Measurements from ENCODE around the gene EMP2.

EMP2 gene

DNA sequence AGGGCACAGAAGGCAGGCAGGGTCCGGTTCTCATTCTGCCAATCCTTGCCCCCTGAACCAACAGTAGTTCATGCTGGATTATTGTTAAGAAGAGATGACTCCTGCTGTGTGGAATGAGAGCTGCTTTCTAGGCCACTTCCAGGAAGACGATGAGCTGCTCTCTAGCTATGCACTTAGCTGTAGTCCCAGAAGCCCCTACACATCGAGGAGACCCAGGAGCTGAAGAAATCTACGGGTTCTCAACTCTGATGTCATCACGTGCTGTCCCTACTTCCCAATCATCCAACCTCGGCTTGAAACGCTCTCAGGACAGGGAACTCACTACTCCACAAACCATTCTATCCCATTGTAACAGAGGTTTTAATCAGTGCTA lies 29.0 kb upstream of the EMP2 start:
- no peak for DNase-seq

DNA sequence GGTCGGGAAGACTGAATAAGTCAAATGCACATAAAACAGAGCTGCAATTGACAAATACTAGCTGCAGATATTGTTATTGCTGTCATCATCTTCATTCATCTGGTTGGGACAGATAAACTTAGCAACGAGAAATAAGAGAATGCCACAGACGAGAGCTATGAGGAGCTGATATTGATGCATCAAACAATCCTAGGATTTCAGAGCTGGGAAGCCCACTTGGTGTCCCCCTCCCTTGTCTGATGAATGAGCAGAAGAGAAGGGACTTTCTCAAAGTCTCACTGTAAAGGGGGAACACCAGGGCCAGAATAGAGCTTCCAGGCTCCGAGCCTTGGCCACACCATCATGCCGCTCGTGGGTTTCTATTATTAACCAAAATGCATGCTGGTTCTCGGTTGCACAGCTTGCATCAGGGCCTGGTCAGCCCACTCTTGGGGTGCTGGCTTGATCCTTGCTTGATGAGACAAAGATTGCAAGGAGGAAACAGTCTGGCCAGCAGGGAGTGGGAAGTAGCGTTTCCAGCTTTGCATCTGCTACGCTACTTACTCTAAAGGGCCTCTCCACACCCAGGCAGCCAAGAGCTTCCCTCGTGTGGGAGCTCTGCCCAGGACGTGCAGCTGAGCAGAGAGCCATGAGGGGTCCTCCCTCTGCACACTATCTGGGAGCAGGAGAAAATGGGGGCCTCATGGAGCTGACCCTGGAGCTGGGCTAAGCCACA lies 28.4 kb upstream of the EMP2 start:
- no peak for DNase-seq

DNA sequence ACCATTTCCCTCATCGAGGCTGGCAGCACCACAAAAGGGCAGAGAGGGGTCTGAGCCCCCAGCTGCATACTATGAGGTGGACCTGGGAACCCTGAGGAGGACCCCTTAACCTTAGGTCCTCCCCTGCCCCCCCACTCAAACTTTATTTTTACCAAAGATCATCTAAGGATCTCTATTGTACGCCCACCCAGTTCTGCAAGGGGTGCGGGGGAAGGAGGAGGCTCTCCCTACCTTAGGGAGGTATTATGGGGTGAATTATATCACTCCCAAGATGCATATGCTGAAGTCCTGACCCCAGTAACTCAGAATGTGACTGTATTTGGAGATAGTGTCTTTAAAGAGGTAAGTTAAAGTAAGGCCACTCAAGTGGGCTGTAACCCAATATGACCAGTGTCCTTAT lies 26.8 kb upstream of the EMP2 start:
- no peak for DNase-seq

DNA sequence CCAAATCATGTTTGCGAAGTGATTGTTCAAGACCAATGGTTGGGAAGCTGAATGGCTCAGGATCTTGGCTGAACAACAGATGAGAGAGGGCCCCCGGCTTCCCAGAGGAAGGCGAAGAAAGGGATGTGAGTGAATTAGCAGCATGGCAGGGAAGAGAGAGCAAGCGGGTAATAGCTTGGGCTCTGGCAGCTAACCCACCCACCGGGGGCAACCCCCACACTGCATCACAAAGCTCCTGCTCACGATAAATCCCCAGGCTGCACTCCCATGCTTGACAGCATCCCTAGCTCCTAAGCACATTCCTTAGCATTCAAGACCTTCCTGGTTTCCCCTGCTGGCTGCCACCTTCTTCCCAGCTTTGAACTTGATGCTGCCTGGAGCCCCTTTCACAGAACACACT lies 26.2 kb upstream of the EMP2 start:
- DNase-seq: no peak

DNA sequence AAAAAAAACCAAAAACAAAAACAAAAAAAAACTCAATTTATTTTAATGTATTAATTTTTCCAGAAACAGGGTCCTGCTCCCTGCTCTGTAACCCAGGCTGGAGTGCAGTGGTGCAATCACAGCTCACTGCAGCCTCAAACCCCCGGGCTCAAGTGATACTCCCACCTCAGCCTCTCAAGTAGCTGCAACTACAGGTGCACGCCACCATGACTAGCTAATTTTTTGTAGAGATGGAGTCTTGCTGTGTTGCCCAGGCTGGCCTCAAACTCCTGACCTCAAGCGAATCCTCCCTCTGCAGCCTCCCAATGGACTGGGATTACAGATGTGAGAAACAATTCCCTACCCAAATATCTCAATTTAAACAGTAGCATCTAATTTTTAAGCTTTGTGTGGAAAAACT lies 25.2 kb upstream of the EMP2 start:
- DNase-seq: no peak

DNA sequence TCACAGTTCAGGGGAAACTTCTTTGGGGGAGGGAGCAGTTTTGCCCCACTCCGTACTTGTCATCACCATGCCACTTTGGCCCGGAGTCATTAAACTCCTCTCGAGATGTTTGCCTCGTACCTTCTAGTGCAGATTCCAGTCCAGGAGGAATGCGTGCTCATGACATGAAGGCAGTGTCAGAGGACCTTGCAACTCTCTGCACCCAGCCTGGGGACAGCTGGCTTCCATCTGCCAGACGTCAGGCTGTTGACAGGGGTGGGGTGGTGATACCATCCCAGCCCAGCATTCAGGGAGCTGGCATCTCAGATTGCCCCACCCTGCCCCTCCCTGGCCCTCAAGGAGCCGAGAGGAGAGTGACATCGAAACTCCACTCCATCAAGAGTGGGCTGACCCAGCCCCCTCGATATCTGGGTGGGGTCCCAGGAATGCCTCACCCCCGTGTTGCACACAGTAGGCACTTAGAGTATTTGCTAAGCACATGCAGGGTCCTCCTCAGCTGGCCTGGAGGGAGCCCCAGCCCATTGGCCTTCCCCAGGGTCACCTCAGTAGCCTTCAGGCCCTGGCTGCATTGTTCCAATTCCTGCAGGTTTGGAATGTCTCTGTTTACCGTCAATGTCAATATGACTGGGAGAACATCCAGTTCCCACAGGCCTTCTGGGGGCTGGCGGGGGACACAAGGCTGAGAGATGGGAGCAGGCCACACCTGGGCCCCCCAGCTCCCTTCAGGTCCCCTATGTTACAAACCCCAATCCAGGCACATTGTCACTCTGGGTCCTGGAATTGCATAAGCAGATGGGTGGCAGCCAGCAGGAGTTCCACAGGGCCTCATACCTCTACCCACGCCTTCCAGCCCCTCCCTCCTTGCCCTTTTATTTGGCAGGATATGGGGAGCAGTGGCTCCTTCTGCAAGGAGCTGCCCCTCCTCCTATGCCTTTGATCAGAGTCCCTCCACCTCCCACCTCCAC lies 21.3 kb upstream of the EMP2 start:
- no peak for DNase-seq

DNA sequence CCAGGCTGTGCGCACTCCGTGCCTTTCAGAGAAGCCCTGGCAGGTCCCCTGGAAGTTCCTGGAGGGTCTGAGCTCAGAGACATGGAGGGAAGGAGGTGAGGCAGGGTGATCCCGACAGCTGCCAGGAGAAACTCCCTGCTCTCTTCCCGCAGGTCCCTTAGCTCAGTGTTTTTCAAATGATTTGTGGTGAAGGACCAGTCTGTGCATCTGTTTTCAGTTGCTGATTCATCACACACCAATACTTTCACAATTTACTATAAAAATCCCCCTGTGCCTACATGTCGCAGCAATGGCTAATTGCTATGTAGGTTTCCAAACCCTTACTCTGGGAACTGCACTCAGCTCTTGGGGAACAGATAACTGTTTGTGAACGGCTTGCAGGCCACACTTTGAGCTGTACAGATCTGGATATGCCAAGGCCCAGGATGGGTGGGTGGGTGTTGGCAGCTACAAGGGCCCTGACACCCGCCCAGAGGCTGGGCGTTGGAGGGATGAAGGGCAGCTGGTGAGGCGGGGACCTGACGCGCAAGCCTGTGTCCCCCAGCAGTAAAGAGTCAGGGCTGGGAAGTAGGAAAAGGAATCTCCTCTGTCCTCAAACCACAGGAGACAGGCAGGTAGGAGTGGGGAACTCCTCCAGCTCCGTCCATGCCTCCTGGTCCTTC lies 20.5 kb upstream of the EMP2 start:
- DNase-seq: no peak

DNA sequence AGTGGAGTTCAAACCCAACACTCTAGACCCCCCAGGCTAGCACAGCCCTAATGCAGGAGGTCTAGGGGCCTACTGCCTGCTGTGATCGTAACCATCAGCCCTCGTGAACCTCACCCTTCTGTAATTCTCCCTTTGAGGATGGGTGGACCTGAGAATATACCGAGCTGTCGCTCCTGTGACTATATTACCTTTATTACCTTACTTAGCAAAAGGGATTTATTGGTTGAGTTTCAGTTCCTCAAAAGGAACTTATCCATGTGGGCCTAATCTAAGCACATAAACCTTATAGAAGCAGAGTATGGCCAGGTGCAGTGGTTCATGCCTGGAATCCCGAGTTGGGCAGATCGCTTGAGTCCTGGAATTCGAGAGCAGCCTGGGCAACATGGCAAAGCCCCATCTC lies 19.2 kb upstream of the EMP2 start:
- no peak for DNase-seq

DNA sequence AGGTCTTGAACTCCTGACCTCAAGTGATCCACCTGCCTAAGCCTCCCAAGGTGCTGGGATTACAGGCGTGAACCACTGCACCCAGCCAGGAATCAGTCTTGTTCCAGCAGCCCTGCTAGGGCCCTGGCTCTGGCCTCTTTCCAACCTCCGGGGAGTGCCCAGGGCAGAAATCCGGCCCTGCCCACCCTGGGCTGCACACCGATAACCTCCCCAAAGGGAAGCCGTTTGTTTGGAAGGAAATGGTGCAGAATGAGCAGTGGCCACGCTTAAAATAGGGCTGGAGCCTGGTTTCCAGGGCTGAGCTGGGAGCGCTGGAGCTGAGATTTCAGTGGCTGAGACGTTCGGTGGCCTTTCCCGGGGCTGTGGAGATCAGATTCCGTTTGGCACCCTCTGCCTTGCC lies 17.8 kb upstream of the EMP2 start:
- DNase-seq: no peak

DNA sequence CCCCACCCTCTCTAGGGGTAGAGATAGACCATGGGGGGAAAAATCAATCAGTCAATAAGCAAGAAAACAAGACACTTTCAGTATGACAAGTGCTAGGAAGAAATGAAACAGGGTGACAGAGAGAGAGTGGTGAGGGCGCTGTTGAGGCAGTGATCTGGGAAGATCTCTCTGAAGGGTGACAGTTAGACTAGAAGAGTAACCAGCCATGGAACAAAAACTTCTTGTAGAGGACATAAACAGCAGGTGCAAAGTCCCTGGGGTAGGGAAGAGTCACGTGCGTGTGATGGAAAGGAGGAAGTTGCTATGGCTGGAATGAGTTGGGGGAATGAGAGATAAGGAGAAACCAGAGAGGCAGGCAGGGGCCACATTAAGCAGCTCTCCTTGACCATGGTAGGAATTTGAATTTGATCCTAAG lies 16.8 kb upstream of the EMP2 start:
- DNase-seq: no peak

DNA sequence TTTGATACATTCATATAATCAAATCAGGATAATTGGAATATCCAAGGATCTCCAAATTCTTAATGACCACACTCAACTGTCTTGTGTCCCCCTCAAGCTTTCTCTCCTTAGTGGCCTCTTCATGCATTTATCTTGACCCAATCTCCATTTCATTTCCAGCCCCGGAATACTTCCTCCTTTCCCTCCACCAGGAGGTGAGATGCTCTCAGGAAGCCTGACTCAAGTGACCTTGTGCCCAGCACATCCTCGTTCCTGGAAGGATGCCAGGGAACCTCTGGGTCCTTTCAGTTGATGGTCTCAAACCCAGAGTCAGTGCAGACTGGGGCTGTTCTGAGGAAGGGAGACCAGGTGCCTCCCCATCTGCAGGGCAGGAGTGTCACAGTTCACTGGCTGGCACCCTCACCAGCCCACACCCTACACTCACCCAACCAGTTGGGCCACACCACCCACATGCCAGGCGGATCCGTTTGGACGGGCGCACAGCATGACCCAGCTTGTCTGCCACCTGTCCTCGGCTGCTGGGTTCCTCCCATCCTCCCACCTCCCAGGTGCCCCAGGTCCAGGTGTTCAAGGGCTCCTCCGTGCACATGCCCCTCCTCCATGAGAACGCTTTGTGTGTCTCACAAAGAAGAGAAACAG lies 14.0 kb upstream of the EMP2 start:
- DNase-seq: no peak

DNA sequence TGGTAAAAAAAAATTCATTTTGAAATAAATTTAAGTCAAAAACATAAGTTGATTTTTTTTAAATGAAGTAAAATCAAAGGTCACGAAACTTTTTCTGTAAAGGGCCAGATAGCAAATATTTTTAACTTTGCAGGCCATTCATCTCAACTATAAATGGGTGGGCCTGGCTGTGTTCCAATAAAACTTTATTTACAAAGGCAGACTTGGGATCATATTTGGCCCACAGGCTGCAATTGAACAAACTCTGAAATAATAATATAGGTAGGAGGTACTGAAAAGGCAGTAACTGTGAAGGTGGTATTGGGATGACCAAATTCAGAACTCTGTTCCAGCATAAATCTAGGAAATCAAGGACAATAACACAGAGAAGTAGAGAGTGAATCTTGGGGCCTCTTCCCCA lies 12.2 kb upstream of the EMP2 start:
- DNase-seq: no peak

DNA sequence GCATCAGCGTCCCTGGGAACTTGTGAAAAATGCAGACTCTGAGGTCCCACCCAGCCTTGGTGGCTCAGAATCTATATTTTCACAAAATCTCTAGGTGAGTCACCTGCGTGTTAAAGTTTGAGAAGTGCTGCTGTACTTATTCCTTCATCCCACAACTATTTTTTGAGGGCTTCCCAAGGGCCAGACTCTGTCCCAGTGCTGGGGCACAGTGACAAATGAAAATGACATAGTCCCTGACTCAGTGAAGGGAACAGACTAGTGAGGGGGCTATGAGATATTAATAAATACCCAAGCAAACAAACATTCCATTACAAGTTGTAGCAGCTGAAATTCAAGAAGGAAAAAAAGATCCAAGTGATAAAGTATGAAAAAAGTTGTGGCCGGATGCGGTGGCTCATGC lies 9.9 kb upstream of the EMP2 start:
- DNase-seq: no peak

DNA sequence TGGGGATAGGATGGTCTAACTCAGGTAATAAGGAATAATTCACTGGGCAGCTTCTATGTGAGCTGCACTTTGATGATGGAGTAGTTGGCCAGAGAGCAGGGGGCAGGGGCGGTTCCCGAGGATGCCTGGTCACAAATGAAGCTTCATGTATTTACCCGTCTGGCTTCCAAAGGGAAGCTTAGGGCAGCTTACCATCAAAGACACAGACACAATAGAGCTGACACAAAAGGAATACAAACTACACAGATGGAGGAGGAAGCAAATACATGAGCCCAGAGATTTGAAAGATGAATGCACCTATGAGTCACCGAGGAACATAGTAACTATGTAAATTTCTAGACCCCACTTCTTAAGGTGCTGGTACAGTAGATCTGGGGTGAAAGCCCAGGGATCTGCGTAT lies 8.7 kb upstream of the EMP2 start:
- DNase-seq: no peak

DNA sequence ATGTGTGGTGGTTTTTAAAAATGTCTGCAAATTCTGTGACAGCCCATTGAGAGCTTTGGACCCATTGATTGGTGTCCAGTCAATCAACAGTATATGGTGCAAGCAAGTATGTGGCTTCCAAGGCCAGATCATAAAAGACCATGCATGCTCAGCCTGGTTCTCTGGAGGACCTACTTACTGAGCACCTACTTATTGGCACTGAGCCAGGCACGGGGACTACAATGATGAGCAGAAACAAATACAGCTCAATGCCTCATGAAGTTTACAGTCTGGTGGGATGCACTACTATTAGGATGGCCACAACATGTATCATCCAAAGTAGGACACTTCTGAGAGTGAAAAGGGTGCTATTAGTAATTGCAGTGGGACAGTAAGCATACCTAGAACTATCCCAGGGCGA lies 7.2 kb upstream of the EMP2 start:
- DNase-seq: no peak

DNA sequence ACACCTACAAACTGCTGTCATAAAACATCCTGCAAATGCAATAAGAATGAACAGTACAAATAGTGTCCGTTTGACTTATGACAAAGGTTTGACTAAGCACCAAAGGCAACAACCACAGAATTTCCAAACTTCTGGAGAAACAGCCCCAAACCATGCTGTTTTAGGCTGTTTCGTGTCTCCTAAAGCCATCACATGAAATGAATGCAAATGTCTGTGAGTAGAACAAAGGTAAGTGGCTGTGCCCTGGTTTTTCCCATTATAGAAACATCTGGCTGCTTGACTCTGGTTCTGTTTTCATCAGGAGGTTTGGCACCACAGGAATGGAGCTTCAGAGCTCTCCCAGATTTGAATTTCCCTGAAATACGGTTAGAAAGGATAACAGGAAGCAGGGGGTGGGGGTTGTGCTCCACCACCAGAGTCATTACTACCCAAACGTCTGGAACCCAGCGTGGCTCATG lies 4.6 kb upstream of the EMP2 start:
- no peak for DNase-seq

DNA sequence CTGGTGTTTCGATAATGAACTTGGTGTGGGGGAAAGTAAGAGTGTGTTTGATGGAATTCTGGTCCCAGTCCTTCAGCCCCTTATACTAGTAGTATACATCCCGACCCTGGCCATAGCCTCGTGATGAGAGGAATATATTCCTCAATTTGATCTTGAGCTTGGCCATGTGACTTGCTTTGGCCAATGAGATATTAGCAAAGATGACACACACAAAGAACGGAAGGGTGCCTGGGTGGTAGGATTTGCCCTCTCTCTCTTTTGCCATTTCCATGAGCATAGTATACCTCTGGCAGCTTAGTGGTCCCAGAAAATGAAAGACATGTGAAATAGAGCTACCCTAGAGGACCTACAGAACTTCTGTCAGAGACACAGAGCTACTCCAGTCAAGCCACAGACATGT lies 2.9 kb upstream of the EMP2 start:
- DNase-seq: no peak

DNA sequence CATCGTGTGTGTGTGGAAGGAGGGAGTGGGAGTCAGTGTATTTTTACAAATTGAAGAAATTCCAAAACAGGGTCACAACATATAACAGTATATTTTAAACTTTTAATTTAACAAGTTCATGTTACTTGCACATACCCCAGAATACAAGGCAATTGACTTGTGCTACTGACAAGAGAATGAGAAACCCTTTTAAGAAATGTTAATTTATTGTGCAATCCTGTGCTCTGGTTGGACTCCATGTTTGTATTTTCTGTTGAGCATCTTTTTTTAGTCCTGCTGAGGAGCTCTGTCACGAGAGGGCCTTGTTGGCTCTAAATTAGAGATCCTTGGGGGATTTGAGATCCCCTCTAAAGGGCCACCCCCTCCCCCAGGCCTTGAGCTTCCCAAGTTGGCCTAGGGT lies 1.1 kb upstream of the EMP2 start:
- DNase-seq: no peak

DNA sequence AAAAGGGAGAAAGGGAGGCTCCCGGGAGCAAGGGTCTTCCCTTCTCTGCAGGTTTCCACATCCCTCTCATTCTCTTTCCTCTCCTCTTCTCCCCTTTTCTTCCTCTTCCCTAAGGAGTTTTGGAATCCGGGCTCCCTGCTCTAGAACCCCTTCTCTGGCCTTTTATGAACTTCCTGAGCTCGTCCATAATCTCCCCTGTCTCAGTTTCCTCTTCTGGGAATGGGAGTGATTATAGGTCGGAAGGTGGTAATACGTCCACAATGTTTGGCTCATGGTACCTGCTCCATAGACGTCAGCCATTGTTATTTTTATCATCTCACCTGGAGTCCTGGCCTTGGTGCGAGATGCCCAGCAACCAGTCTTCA lies 467 bp upstream of the EMP2 start:
- no peak for DNase-seq

DNA sequence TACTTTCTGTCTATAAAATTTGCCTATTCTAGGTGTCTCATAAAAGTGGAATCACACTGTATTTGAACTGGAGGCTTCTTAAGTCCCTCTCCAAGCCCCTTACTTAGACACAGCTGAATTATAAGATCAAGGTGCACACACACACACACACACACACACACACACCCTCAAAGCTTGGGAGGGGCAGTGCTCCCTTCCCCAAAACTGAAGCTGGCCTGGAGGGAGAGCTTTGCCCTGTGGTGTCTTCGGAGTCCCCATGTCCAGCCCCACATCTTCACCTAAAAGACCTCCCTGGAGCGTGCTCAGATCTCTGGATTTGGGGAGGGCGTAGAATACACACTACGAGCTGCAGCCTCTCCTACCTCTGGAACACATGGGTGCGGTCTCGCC lies 828 bp downstream of the EMP2 start:
- no peak for DNase-seq

DNA sequence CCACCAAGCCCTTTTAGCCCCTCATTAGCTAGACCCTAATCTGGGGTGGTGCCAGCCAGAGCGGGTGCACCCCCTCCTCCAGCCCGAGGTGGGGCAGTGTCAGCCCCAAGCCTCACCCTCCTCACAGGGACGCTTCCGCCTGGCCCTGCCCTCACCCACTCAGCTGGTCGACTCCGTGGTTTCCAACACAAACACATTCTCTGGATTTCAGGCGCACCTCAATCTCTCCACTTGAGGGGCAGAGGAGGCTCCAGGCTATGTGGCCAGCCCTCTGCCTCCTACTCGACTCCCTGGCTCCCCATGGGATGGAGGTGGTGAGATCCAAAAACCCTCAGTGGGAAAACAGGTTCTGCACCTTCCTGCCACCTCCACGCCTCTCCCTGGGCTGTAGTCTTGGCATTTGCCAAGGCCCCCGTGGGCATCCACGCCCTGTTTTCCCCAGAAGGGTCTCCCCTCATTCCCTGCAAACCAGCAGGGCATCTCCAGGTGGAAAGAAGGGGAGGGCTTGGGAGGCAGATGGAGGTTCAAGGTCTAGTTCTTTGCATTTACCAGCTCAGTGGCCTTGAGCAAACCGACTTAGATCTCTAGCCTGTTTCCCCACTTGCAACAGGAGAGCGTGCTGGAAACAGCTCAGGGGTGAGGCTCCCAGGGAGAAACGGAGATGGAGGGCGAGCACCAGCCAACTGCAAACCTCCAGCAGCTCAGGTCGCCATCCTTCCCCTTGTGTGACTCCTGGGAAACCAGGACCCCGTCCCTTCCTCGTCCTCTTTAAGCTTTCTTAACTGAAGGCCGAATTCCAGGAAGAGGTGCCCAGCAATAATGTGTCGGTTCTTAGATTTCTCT lies 1.7 kb downstream of the EMP2 start:
- no peak for DNase-seq

Data from stimulated activated CD4-positive, alpha-beta T cell treated with anti-CD3 and anti-CD28 coated beads, Interleukin-2, amount 100 ng/mL, for 24 hours (primary cell).